ENCODE results near the gene PHTF1.
"Not testable (repeated sequence)": the region's sequence is repeated elsewhere in the genome, so short reads cannot be mapped to it uniquely, and the experiment has no call there.

The PHTF1 gene

GRCh38 chr1:113779542-113779941 is 20.3 kb upstream of the PHTF1 start:
- in situ Hi-C loops (cut with MboI; ENCODE audit: low sequenced_read_pairs): no loop called here

- in situ Hi-C loops (cut with MboI; ENCODE audit: low sequenced_read_pairs): no loop called here
These were observed 18.3 kb upstream of the PHTF1 start for GRCh38 chr1:113777561-113777960.

- in situ Hi-C loops (cut with MboI; ENCODE audit: low sequenced_read_pairs): no loop called here
These were observed 10.7 kb upstream of the PHTF1 start for GRCh38 chr1:113770031-113770430.

GRCh38 chr1:113769601-113769970 is 10.3 kb upstream of the PHTF1 start:
- in situ Hi-C loops (cut with MboI; ENCODE audit: low sequenced_read_pairs): no loop called here

GRCh38 chr1:113768916-113769600 is 9.8 kb upstream of the PHTF1 start:
- in situ Hi-C loops (cut with MboI; ENCODE audit: low sequenced_read_pairs): no loop called here

- in situ Hi-C loops (cut with MboI; ENCODE audit: low sequenced_read_pairs): no loop called here
These were observed 6.3 kb upstream of the PHTF1 start for GRCh38 chr1:113765306-113766230.

- in situ Hi-C loops (cut with MboI; ENCODE audit: low sequenced_read_pairs): no loop called here
These were observed 4.4 kb upstream of the PHTF1 start for GRCh38 chr1:113763661-113764060.

GRCh38 chr1:113761937-113762336 is 2.7 kb upstream of the PHTF1 start:
- in situ Hi-C loops (cut with MboI; ENCODE audit: low sequenced_read_pairs): no loop called here

GRCh38 chr1:113760102-113761080 is 1.1 kb upstream of the PHTF1 start:
- in situ Hi-C loops (cut with MboI; ENCODE audit: low sequenced_read_pairs): no loop called here

- in situ Hi-C loops (cut with MboI; ENCODE audit: low sequenced_read_pairs): no loop called here
These were observed 504 bp downstream of the PHTF1 start for GRCh38 chr1:113758631-113759332.

GRCh38 chr1:113756461-113756860 is 2.8 kb downstream of the PHTF1 start:
- in situ Hi-C loops (cut with MboI; ENCODE audit: low sequenced_read_pairs): no loop called here

GRCh38 chr1:113753333-113753732 is 6.0 kb downstream of the PHTF1 start:
- in situ Hi-C loops (cut with MboI; ENCODE audit: low sequenced_read_pairs): not testable (repeated sequence)

GRCh38 chr1:113751516-113751915 is 7.8 kb downstream of the PHTF1 start:
- in situ Hi-C loops (cut with MboI; ENCODE audit: low sequenced_read_pairs): no loop called here

GRCh38 chr1:113751114-113751513 is 8.2 kb downstream of the PHTF1 start:
- in situ Hi-C loops (cut with MboI; ENCODE audit: low sequenced_read_pairs): no loop called here

- in situ Hi-C loops (cut with MboI; ENCODE audit: low sequenced_read_pairs): no loop called here
These were observed 9.9 kb downstream of the PHTF1 start for GRCh38 chr1:113749402-113749801.

GRCh38 chr1:113747376-113747775 is 11.9 kb downstream of the PHTF1 start:
- in situ Hi-C loops (cut with MboI; ENCODE audit: low sequenced_read_pairs): no loop called here

GRCh38 chr1:113745425-113745824 is 13.9 kb downstream of the PHTF1 start:
- in situ Hi-C loops (cut with MboI; ENCODE audit: low sequenced_read_pairs): no loop called here

- in situ Hi-C loops (cut with MboI; ENCODE audit: low sequenced_read_pairs): no loop called here
These were observed 15.2 kb downstream of the PHTF1 start for GRCh38 chr1:113744114-113744513.

GRCh38 chr1:113742515-113742914 is 16.8 kb downstream of the PHTF1 start:
- in situ Hi-C loops (cut with MboI; ENCODE audit: low sequenced_read_pairs): no loop called here

- in situ Hi-C loops (cut with MboI; ENCODE audit: low sequenced_read_pairs): no loop called here
These were observed 24.8 kb downstream of the PHTF1 start for GRCh38 chr1:113734357-113735055.
